Activated naive CD4-positive, alpha-beta T cell treated with anti-CD3 and anti-CD28 coated beads, Interleukin-2, amount 10 ng/mL, durations not matched to agents 7 days and 5 days (primary cell): ENCODE data around the gene ERO1A.

Experiments used
- CTCF ChIA-PET: fragments of 350-600 bp; sonication (Branson Sonifier 250); formaldehyde crosslinking; loops from one replicate; lab custom pipeline; 2021; ENCODE audit warnings: antibody characterized with exemption; lab: Charles Lee
- DNase-seq: peaks from one replicate; pipeline ENCODE4 v3.0.0-alpha.2; 2020
- H3K27ac Mint-ChIP-seq: one replicate; pipeline ENCODE4 v1.8.0; 2021; ENCODE audit warnings: mild to moderate bottlenecking, moderate library complexity, mixed read lengths
- H3K27me3 Mint-ChIP-seq: one replicate; pipeline ENCODE4 v1.8.0; 2021; ENCODE audit warnings: mild to moderate bottlenecking, mixed read lengths
- H3K36me3 Mint-ChIP-seq: one replicate; pipeline ENCODE4 v1.8.0; 2021; ENCODE audit warnings: mixed read lengths
- H3K4me1 Mint-ChIP-seq: one replicate; pipeline ENCODE4 v1.8.0; 2021; ENCODE audit warnings: mixed read lengths
- H3K4me3 Mint-ChIP-seq: one replicate; pipeline ENCODE4 v1.8.0; 2021; ENCODE audit warnings: mild to moderate bottlenecking, moderate library complexity, mixed read lengths
- H3K9me3 Mint-ChIP-seq: one replicate; pipeline ENCODE4 v1.8.0; 2021; ENCODE audit warnings: mixed read lengths

Gene ERO1A

GRCh38 chr14:52716155-52716554 lies 20.8 kb upstream of the ERO1A start:
- Mint-ChIP-seq H3K9me3 (no peaks in the 10 kb centered on the region), H3K4me3 (no peak overlapping the region), H3K27me3 (no peaks in the 10 kb centered on the region), H3K27ac (no peak overlapping the region), H3K36me3 (peaks cover 43% of the 10 kb centered on the region), H3K4me1 (peaks cover 2% of the 10 kb centered on the region)
- no peak for DNase-seq
- CTCF ChIA-PET: no interaction called here

GRCh38 chr14:52711666-52712065 lies 16.3 kb upstream of the ERO1A start:
- H3K27me3 Mint-ChIP-seq: no peaks in the 10 kb centered on the region
- H3K27ac Mint-ChIP-seq: no peak overlapping the region
- H3K4me3 Mint-ChIP-seq: no peak overlapping the region
- CTCF ChIA-PET: no interaction called here
- H3K36me3 Mint-ChIP-seq: peaks cover 64% of the 10 kb centered on the region
- H3K9me3 Mint-ChIP-seq: no peaks in the 10 kb centered on the region
- H3K4me1 Mint-ChIP-seq: peaks cover 38% of the 10 kb centered on the region
- DNase-seq: no peak

- peak; percentile 97 for DNase-seq
- Mint-ChIP-seq H3K4me1 (peaks cover 52% of the 10 kb centered on the region), H3K27ac (peak within 1 kb of the TSS; percentile 91), H3K4me3 (peak within 1 kb of the TSS; percentile 98), H3K9me3 (no peaks in the 10 kb centered on the region), H3K27me3 (no peaks in the 10 kb centered on the region), H3K36me3 (peaks cover 37% of the 10 kb centered on the region)
- CTCF ChIA-PET: interaction anchor here (1.2 to 1.3 kb wide), 2 partner anchors 10 to 15 kb away, joined by 4 to 7 read pairs; no protein-coding TSS in a partner anchor
Observed at GRCh38 chr14:52706724-52707706, 11.7 kb upstream of the ERO1A start, which contains the start of gene PSMC6. PSMC6 (plus strand) TSS chr14:52707200; CDS start chr14:52707220, 20 bp downstream.

DNA sequence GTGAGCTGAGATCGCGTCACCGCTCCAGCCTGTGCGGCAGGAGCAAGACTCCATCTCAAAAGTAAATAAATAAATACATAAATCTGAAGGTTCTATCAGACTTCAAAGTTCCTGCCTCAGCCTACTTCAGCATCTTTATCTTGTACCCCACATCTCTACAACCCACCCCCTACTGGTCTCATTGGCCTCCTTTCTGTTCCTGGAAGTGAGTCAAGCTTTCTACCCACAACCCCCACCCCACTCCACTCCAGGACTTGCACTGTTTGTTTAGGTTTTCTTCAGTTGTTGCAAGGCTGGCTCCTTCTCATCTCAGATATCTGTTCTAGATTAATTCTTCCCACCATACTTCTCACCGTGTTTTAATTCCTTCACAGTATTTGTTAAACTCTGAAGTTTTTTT lies 10.9 kb upstream of the ERO1A start:
- Mint-ChIP-seq H3K27ac (peak overlapping the region; percentile 91), H3K4me1 (peaks cover 51% of the 10 kb centered on the region), H3K9me3 (no peaks in the 10 kb centered on the region), H3K4me3 (peak overlapping the region; percentile 98), H3K27me3 (peaks cover 3% of the 10 kb centered on the region), H3K36me3 (peaks cover 31% of the 10 kb centered on the region)
- peak; percentile 58 for DNase-seq
- CTCF ChIA-PET: interaction anchor here (1.2 to 1.3 kb wide), 2 partner anchors 9 to 14 kb away, joined by 4 to 7 read pairs; no protein-coding TSS in a partner anchor

- CTCF ChIA-PET: no interaction called here
Observed at GRCh38 chr14:52703664-52704063, 8.3 kb upstream of the ERO1A start.

DNA sequence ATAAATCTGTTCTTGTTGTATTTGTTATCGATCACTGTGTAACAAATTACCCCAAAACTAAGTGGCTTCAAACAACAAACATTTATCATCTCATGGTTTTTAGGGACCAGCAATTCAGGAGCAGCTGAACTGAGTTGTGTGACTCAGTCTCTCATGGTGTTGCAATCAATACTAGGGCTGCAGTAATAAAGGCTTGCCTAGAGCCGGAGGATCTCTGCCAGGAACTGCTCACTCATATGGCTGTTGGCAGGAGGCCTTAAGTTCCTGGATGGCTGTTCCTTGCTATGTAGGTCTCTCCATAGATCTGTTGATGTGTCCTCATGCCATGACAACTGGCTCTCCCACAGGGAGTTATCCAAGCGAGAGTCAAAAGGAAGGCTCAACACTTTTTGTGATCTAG lies 7.9 kb upstream of the ERO1A start:
- Mint-ChIP-seq H3K27ac (no peak overlapping the region), H3K4me1 (peaks cover 28% of the 10 kb centered on the region), H3K36me3 (peaks cover 9% of the 10 kb centered on the region), H3K27me3 (peaks cover 4% of the 10 kb centered on the region), H3K4me3 (no peak overlapping the region), H3K9me3 (no peaks in the 10 kb centered on the region)
- no peak for DNase-seq
- CTCF ChIA-PET: no interaction called here

More at GRCh38 chr14:52703664-52704063, 8.3 kb upstream of the ERO1A start:
- peaks cover 33% of the 10 kb centered on the region for H3K4me1 Mint-ChIP-seq
- H3K9me3 Mint-ChIP-seq: no peaks in the 10 kb centered on the region
- H3K36me3 Mint-ChIP-seq: peaks cover 13% of the 10 kb centered on the region
- no peak overlapping the region for H3K4me3 Mint-ChIP-seq
- no peak overlapping the region for H3K27ac Mint-ChIP-seq
- H3K27me3 Mint-ChIP-seq: peaks cover 4% of the 10 kb centered on the region
- no peak for DNase-seq

DNA sequence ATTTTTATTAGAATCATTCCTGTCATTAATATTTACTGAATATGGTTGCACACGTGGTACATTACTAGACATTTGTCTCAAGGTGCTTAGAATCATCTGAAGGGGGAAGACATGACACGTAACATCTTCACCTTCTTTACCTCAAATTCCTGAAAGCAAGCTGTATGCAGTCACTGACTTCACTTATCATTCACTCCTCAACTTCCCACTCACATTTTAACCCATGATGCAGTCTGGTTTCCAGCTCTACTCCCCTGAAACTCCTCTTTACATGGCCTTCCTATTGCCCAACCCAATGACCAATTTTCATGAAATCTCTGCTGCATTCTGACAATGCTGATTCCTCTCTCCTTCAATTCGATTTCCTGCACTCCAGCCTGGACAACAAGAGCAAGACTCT lies 5.9 kb upstream of the ERO1A start:
- no peak for DNase-seq
- Mint-ChIP-seq H3K27ac (no peak overlapping the region), H3K4me3 (no peak overlapping the region)

DNA sequence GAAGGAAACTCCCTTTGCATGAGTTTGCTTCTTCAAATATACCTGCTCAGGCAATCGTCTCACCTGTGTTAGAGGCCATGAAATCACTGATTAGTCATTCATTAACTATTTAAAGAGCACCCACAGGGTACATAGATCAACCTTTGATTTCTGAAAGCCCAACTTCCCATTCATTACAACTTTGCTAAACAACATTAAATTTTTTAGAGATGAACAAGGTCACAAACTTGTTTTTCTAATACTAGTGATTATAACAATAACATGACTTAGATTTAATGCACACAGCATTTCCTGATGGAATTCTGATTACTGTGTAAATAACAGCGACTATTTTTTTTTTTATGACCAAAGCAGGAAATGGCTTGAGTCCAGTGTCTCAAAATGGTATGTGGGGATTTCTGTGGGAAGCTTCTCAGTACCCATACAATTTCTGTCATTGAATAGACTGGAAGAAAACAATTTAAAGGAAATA lies 5.4 kb upstream of the ERO1A start:
- Mint-ChIP-seq H3K9me3 (no peaks in the 10 kb centered on the region), H3K4me1 (peaks cover 9% of the 10 kb centered on the region), H3K27ac (no peak overlapping the region), H3K36me3 (no peaks in the 10 kb centered on the region), H3K27me3 (peaks cover 4% of the 10 kb centered on the region), H3K4me3 (no peak overlapping the region)
- no peak for DNase-seq
- CTCF ChIA-PET: no interaction called here

More for the DNA sequence above, 5.9 kb upstream of the ERO1A start:
- Mint-ChIP-seq H3K9me3 (no peaks in the 10 kb centered on the region), H3K4me1 (peaks cover 12% of the 10 kb centered on the region), H3K27me3 (peaks cover 4% of the 10 kb centered on the region), H3K36me3 (no peaks in the 10 kb centered on the region)
- CTCF ChIA-PET: no interaction called here

GRCh38 chr14:52694761-52695480 lies 437 bp downstream of the ERO1A start:
- Mint-ChIP-seq H3K36me3 (peaks cover 36% of the 10 kb centered on the region), H3K4me3 (peak overlapping the region; percentile 97), H3K4me1 (peaks cover 50% of the 10 kb centered on the region), H3K27me3 (no peaks in the 10 kb centered on the region), H3K9me3 (no peaks in the 10 kb centered on the region), H3K27ac (peak overlapping the region; percentile 99)
- CTCF ChIA-PET: interaction anchor here (0.6 kb wide), 1 partner anchor 15 kb away, joined by 3 read pairs; no protein-coding TSS in a partner anchor
- peak; percentile 83 for DNase-seq

DNA sequence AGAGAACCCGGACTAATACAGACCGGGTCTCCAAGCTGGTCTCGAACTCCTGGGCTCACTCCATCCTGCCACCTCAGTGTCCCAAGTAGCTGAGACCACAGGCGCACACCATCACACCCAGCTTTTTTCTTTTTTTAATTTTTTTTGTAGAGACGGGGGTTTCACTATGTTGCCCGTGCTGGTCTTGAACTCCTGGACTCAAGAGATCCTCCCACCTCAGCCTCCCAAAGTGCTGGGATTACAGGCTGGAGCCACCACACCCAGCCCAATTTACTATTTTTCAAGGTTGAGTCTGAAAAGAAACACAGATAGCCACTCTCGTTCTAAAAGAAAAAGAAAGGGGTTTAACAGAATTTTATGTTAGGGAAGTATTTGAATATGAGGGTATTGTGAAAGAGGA lies 1.8 kb downstream of the ERO1A start:
- H3K27me3 Mint-ChIP-seq: no peaks in the 10 kb centered on the region
- peaks cover 62% of the 10 kb centered on the region for H3K4me1 Mint-ChIP-seq
- H3K36me3 Mint-ChIP-seq: peaks cover 38% of the 10 kb centered on the region
- H3K9me3 Mint-ChIP-seq: no peaks in the 10 kb centered on the region
- CTCF ChIA-PET: no interaction called here
- DNase-seq: no peak
- H3K4me3 Mint-ChIP-seq: peak overlapping the region; percentile 72
- H3K27ac Mint-ChIP-seq: peak overlapping the region; percentile 79

- Mint-ChIP-seq H3K36me3 (peaks cover 42% of the 10 kb centered on the region), H3K4me1 (peaks cover 67% of the 10 kb centered on the region), H3K27ac (peak overlapping the region; percentile 79), H3K9me3 (no peaks in the 10 kb centered on the region), H3K4me3 (peak overlapping the region; percentile 72), H3K27me3 (no peaks in the 10 kb centered on the region)
- DNase-seq: no peak
- CTCF ChIA-PET: interaction anchor here (1.3 kb wide), 1 partner anchor 14 kb away, joined by 4 read pairs; the partner anchor contains the start of gene PSMC6
Observed at GRCh38 chr14:52693036-52693435, 2.3 kb downstream of the ERO1A start.

DNA sequence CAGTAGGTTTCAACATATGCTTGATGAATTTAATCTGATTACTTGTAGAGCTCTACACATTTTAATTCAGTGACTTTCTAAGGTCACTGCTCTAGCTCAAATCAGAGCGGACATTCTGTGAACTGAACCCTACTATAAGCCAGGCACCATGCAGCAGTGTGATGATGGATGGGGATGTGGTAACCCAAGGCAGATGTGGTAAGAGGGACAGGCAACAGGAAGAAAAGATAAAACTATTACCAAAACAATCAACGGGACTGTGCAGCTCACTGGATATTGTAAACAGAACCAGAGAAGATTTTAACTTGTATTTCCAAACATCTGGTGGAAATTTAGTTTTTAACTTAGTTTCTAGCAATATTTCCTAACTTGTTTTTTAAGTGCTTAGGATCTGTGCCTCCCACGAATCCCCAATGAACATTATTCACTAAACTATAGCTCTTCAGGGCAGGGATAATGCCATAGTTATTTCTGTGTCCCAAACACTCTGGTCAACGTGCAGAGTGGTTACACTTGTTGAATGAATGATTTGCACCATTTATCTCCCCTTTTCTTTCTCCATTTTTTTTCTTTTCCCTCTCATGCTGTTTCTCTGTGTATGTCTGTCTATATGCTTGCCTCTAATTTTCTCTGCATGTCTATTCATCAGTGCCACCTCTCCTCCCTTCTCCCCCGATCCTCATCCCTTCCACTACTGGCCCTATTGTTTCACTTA lies 3.0 kb downstream of the ERO1A start:
- peak overlapping the region; percentile 55 for H3K27ac Mint-ChIP-seq

GRCh38 chr14:52690983-52691760 lies 4.2 kb downstream of the ERO1A start:
- H3K4me3 Mint-ChIP-seq: peak overlapping the region; percentile 33
- DNase-seq: no peak
- no peaks in the 10 kb centered on the region for H3K9me3 Mint-ChIP-seq
- H3K36me3 Mint-ChIP-seq: peaks cover 48% of the 10 kb centered on the region
- CTCF ChIA-PET: no interaction called here
- no peak overlapping the region for H3K27ac Mint-ChIP-seq
- peaks cover 80% of the 10 kb centered on the region for H3K4me1 Mint-ChIP-seq
- no peaks in the 10 kb centered on the region for H3K27me3 Mint-ChIP-seq

More for the DNA sequence above, 3.0 kb downstream of the ERO1A start:
- H3K4me1 Mint-ChIP-seq: peaks cover 73% of the 10 kb centered on the region
- peak; percentile 60 for DNase-seq
- H3K4me3 Mint-ChIP-seq: peak overlapping the region; percentile 63
- H3K27me3 Mint-ChIP-seq: no peaks in the 10 kb centered on the region
- H3K36me3 Mint-ChIP-seq: peaks cover 46% of the 10 kb centered on the region
- H3K9me3 Mint-ChIP-seq: no peaks in the 10 kb centered on the region
- CTCF ChIA-PET: interaction anchor here (1.3 kb wide), 1 partner anchor 15 kb away, joined by 4 read pairs; the partner anchor contains the start of gene PSMC6
